NAMALWA (cell line): Measurements from ENCODE around the gene BHLHE41.
A peak's percentile ranks its signal among the peaks of the same experiment; 100 is the strongest.

Experiments
- DNase-seq: peaks from one replicate; pipeline ENCODE4 v3.0.0-alpha.2; 2015; ENCODE audit warnings: low spot score

Gene BHLHE41

DNA sequence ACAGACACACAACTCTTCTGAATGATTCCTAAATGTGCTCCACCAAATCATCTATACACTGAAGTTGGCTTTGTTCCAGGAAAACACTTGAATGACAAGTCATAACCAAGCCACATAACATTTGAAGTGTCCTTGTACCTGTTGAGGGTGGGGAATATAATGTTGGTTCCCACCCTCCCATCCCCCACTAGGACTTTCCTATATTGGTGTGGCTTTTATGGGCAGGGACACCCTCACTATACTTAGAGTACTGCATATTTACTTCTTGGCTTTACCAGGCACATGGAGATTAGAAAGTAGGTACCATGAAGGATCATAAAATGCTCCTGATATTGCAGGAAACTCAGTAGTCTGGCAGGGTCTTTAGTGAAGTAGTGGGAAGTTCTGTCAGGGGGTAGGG is 9.7 kb upstream of the BHLHE41 start:
- no peak for DNase-seq

DNA sequence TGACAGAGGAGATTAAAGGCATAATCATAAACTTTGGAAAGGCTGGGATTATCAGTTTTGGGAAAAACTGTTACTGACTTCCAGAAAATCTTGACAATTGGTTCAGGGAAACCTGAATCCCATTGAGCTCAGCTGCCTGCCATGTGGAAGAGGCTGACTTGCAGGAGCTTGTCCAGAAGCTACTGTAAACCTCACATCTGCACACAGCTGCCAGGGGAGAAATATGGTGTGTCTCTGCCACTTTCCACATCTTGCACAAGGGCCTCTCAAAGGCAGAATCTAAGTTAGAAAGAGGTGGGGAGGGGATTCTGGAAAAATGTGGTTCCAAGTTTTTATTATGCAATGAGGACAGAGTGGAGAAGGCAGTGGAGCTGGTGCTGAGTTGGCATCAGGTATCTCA is 8.7 kb upstream of the BHLHE41 start:
- no peak for DNase-seq

DNA sequence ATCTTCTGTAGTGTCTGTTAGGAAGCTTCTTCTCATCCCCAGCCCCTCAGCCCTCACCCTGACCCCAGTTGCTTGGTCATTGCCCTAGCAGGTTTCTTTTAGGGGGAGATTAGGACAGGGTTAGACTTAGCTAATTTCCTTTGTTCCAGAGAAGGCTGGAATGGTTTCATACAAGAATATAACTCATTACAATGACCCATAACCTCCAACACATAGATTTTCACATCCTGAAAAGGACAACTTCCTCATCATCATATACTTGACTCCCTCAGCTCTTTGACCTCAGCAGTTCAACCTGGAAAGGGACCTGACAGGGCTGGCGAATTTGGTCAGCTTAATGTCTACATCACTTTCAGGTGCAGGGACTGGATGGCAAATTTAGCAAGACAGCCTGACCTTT is 8.0 kb upstream of the BHLHE41 start:
- DNase-seq: no peak

DNA sequence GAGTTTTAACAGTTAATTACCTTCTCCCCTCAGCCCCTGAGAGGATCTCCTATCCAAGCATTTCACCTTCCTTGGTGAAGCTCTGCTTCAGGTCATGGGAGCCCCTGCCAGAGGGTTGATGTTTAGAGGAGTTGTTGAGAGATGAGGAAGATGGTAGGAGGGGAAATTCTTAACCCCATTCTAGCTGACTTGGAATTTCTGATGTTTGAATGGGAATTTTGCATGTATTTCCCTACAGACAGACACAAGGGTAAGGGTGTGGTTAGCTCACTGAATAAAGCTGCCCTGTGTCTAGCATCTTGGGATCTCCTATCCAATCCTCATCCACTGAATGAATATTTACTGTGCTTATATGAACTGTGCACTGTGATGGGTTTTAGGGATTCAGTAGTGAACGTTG is 7.1 kb upstream of the BHLHE41 start:
- DNase-seq: no peak

DNA sequence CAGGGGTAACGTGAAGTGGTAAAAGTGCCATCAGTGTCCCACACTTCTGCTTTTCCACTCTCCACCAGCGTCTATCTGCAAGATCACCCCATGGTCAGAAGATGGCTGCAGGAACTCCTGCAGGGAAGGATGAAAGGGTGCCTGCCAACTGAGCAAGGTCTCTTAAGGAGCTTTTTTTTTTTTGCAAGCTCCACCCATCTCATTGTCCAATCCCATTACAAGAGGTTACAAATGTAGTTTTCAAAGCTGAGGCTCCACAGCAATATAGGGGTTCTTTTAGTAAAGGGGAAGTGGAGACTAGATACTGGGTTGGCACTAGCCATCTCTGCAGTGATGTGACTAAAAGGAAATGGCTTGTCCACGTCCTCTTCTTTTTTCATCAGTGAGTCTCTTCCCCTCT is 5.9 kb upstream of the BHLHE41 start:
- peak; percentile 55 for DNase-seq

DNA sequence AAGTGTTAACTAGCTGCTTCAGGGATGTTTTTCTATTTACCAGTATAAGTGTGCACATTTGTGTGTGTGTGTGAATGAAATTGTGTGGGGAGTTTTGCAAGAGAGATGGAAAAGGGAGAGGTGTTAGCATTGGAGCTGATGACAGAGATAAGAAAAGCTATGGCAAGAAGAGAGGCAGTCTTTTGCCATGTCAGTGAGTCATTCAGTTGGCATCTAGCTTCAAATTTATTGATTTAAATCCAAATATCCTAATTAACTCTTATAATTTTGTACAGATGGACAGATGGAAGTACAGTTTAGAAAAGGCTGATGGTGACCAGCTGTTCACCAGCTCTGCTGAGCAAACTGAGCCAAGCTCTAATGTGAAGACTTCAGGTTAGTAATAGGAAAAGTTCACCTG is 3.3 kb upstream of the BHLHE41 start:
- DNase-seq: no peak

DNA sequence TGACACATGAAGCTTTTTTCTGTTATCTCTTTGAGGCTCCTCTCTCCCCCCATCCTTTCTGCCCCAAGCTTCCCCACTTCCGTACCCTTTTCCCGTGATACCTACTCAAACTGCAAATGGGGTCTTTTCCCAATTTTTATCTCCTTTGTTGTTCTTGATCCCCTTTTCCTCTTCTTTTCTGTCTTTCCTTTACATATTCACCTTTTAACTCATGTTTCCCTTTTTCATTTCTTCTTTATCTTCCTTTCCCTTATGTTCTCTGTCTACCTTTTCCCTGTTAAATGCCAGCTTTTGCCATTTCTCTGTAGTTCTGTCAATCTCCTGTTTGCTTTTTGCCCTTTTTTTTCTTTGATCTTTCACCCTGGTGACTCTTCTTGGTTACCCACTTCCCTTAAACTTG is 2.6 kb upstream of the BHLHE41 start:
- no peak for DNase-seq

DNA sequence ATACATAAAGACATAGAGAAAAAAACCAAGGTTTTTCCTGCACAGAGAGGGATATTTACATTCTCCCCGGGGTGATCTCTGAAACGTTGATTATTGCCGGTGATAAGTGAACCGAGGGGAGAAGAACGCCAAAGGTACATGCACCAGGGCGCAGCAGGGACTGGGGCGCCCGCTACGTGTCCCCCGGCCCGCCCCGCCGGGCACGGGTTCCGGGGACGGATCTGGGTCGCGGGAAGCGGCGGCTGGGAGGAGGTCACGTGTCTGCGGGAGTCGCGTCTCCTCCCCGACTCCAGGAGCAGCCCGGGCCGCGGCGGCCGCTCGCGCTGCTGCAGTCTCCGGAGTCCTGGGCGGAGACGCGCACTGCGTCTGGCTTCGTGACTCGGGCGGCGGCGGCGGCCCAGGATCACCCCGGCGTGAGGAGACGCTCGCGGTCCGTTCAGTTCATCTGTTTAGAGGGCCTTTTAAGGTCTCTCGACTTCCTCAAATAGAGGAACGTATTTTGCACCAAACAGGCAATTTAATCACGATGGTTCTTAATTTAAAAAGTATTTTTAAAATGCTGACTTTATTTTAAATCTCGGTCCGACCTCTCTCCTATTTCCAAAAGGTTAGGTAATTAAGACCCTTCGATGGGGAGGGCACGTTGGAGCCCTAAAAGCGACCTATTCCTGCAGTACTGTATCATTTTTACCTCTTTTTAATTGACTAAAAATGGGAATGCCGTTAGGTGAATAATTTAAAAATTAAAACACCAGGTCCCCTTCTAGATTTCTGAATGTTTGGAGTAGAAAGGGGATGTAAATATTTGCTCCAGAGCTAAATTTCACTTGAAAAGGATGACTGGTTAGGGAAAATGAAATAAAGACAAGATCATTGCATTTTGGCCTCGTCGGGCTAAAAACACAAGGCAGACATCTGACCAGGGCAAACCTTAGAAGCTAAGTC is 1.8 kb upstream of the BHLHE41 start:
- peak; percentile 68 for DNase-seq

DNA sequence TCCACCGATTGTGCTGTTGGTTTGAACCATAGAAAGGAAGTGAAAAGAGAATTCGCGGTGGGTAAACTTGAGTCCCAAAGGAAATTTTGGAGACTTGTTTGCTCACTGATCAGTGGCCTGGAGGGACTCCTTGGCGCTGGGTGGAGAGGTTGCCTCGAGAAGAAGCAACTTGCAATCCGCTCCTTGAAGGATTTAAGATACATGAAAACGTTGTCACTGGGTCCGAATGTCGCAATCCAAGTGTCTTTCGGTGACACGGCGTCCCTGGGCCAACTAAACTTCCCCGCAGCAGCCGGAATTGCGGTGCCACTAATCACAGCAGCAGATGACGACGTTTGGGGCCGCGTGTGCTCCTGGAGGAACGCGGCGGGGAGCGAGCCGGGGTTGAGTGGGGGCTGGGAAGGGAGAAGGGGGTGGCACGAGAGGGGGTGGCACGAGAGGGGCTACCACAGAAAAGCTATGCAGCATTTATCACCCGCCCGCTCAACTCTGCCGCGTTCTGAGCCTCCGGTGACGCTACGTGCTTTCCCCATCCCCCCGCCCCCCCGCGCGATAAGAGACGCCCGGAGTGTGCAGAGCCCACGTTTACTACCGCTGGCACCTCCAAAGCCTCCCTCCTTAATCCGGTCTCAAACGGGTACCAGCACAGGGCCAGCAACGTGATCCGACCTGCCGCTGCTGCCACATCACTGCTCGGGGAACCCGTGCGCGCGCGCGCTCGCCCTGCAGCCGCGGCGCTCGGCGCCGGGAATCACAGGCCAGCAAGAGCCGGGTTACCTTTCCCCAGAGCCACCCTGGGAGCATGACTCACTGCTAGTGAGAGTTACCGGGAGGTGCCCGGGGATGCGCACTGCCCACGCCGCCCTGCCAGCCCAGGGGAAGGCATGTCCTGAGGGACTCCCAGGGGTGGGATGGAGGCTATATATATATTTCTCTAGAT is 833 bp upstream of the BHLHE41 start:
- DNase-seq: peak; percentile 49

DNA sequence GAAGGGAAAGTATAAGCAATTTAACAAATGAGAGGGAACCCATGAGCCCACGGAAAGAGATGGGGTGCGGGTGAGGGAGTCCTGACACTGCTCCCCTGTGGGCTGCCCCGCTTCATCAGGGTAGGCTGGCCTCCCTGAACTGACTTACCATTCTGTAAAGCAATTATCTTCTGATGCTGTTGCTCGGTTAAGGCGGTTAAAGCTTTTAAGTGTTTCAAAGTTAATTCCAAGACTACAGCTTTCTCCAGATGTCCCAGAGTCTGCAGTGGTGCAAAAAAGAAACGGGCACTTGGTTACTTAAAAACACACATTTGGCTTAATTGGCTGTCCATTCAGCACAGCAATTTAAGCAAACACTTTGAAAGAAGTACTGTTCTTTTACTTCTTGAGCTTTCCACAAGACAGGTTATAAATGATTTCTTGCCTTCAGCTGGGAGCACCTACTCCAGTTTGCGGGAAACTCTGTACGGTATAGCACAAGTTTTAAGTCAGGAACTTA is 1.3 kb downstream of the BHLHE41 start:
- DNase-seq: no peak

DNA sequence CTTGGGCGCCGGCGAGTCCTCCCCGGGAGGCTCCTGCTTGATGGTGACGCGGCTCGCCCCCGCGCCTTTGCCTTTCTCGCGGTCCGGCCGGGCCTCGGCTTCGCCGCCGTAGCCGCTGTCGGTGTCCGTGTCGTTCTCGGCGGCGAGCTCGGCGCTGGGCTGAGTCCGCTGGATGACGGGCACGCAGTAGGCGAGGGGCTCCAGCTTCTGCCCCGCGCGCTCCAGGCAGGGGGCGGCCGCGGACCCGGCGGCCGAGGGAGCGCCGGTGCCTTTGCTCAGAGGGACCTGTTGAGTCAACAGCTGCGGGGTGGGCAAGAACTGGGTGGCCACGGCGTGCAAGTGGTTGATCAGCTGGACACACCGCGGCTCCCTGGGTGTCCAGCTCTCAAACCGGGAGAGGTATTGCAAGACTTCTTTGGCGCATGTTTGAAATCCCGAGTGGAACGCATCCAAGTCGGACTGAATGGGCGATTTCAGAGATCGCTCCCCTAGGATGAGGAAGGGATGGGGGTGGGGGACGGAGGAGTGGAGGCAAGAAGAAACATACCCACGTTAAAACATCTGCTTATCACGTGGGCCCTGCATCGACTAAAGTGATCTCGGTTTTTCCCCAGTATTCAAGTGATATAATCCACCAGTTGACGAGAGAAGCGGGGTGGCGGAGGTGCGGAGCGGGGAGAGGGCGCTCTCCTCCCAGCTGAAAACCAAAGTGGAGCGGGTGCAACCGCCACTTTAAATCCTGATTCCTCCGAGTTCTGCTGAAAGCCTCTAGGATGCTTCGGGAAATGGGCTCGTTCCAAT is 2.0 kb downstream of the BHLHE41 start:
- no peak for DNase-seq

DNA sequence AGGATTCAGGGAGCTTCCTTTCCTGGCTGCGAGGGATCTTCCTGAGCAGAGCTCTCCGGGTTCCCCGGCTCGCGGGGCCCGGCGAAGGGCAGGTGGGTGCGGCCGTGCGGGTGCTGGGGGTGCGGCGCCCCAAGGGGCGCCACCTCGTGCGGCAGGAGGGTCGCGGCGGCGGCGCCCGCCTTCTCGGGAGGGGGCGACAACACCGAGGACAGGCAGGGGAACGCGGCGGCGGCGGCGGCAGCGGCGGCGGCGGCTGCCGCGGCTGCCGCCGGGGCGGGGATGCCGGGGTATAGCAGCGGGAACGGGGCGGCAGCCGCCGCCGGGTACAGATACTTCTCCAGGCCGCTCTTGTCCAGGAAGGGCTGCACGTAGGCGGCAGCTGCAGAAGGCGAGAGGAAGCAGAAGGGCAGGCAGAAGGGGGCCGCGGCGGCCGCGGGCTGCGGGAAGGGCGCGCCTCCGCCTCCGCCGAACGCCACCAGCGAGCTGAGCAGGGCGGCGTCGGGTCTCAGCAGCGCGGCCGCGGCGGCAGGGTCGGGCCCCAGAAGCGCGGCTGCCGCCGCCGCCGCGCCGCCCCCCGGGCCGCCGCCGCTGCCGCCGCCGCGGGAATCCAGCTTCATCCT is 2.7 kb downstream of the BHLHE41 start:
- peak; percentile 37 for DNase-seq

DNA sequence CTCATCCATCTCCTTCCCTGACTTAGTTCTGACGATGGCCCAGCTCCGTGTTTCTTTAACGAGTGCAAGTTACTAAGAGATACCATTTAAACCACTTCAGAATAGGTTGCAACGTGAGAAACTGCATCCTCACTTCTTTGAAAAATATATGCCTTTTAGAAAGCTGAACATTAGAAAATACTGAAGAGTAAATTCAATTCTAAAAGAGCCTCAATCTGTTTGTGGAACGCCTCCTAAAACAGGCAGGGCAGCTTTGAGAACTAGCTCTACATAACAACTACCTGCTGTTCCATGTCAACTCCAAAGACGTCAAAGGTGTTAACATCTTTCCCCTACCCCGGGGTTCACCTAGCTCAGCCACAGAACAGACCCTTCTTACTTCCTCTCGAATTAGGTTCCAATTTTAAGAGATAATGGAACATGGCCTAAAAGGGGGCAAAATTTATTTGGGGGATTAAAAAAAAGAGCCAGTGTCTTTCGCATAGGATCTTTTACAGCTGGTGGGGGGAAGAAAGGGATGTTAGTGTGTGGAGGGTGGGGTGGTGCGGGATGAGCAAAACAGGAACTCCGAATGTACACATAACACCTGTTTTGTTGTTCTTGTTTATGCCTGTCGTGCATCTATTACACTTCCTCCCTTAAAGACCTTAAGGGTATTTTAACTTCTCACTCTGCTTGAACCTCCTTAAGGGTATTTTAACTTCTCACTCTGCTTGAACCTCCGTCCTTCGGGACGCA is 3.3 kb downstream of the BHLHE41 start:
- DNase-seq: peak; percentile 20

DNA sequence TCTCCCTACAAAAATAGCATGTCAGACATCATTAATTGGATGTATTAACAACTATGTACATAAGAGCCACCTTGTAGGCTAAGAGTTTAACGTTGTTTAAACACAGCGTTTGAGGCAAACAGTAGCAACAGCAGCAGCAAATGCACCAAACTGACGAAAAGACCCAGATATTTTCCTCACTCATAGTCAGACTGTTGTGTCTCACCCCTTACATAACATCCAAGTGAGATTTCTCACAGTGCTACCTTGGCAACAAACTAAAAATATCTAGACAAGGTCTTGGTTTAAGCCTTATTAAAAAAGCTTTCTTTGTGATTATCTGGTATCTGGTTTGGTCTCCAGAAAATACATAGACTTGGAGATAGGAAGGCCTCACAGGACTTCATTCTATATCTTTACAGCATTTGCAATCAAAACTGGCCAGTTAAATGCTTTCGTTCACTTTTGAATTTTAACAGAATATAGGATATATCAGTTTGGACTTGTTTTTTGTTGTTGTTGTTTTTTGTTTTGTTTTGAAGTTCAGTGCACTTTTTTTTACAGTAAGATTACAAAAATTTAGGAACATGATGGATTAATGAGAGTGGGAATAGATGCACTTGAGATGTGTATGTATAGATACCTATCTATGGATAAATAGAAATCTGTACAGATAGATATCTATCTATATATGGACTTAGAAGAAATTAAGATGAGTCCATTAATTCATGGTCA is 4.1 kb downstream of the BHLHE41 start:
- DNase-seq: no peak

DNA sequence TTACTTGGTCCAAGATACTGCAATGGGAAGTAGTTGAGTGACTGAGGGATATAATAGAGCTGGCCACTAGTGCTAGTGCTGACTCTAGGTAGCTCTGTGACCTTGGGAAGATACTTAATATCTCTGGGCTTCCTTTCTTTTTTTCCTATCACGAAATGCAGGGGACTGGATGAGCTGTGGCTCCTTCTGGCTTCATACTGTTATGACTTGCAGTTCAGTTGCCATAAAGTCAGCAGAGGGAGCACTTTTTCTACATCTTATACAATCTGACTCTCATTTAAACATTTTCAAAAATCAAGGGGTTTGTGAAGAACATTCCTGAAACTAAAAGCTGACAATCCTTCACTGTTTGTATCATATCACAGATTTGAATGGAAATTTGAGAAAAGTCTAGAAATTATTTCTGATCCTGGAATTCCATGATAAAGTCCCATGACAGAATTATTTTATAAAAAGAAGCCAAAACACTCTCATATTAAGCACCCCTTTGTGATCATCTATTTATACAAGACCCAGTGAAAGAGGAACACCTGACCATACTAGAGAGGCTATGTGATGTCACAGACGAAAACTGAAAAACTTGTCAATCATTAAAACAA is 5.3 kb downstream of the BHLHE41 start:
- peak; percentile 75 for DNase-seq

DNA sequence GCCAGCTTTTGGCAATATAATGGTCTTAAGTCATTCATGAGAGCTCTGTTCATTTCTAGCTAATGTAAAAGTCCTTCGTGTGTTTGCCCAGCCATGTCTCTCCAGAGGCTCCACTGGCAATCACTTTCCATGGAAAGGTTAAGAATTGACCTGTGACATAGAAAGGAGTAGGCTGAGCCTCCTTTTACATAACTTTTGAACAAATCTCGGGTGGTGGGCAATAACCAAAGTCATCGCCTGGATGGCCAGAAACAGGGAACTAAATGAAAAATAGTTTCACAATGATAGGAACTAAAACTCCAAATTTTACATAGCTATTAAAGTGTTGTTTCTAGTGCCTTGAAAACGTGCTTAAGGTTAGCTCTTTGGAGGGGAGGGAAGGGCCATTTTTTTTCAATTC is 6.5 kb downstream of the BHLHE41 start:
- no peak for DNase-seq

DNA sequence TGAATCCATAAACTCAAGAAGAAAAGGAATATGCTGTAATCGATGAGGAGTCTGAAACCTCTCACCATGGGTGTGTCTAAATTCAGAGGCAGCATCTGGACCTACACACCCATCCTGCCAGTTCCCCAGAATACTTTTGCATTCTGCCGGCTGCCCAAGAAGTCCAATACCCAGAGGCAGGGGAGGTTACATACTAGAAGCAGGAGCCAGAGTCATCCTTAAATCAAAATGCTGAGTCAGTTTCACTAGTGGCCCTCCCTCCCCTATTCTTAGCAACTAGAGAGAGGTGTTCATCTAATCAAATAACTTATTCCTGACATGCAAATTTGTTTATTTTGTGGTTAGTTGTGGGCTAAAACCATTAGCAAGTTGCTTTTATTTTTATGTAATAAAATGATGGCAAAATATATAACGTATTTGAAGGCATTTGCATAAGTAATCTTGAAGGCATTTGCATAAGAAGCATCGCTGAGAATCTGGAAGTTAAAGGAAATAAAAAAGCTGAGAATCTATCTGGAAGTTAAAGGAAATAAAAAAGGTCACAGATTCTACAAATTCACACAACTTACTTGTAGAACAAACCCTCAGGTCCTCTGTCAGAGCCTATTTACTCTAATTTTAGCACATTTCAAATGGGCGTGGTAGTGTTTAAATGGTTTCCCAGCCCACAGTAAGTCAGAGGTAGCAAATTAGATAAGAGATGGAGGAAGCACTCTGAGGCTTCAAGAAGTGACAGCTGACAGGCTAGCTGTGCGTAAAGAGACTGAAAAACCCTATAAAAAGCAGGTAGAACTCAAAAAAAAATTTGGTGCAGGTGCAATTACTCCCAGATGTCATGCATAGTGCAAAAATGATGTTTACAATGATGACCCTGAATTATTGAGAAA is 7.8 kb downstream of the BHLHE41 start:
- peak; percentile 34 for DNase-seq

DNA sequence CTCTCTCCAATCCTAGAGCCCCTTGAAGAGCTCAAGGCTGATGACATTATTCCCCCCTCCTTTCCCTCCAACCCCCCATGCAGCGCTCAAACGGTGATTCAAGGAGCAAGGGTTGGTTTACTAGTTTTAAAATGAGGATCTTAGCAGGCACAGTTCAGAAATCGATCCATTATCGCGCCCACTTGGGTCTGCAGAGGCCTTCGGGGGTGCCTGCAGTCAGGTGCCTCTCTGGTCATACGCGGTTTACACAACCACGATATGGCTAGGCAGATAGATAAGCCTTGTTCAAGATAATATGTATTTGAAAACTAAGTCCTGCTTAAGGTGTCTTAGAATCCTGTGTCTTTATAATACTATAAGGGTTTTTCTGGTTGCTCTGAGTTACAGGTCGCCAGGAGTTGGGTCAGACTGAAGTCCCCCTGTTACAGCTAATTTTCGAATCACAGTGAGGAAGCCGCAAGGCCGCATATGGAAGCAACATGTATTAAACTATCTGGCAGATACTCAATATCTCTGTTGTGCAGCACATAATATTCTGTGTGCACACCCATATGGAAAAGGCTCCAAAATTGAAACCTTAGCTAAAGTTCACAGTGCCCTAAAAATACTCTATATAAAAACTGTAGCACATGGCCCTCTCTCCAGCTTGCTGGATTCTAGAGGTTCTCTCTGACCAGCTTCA is 10.0 kb downstream of the BHLHE41 start:
- no peak for DNase-seq
